GM21529 (cell line): ENCODE measurements around the gene EPHB4.
"Not testable (repeated sequence)": the region's sequence is repeated elsewhere in the genome, so short reads cannot be mapped to it uniquely, and the experiment has no call there.

ENCODE experiments used
- ATAC-seq: cut with Tn5 transposase; IDR thresholded peaks from one replicate; pipeline ENCODE4 v1.9.1; 2021; ENCODE audit not compliant: unreplicated experiment

EPHB4 gene

DNA sequence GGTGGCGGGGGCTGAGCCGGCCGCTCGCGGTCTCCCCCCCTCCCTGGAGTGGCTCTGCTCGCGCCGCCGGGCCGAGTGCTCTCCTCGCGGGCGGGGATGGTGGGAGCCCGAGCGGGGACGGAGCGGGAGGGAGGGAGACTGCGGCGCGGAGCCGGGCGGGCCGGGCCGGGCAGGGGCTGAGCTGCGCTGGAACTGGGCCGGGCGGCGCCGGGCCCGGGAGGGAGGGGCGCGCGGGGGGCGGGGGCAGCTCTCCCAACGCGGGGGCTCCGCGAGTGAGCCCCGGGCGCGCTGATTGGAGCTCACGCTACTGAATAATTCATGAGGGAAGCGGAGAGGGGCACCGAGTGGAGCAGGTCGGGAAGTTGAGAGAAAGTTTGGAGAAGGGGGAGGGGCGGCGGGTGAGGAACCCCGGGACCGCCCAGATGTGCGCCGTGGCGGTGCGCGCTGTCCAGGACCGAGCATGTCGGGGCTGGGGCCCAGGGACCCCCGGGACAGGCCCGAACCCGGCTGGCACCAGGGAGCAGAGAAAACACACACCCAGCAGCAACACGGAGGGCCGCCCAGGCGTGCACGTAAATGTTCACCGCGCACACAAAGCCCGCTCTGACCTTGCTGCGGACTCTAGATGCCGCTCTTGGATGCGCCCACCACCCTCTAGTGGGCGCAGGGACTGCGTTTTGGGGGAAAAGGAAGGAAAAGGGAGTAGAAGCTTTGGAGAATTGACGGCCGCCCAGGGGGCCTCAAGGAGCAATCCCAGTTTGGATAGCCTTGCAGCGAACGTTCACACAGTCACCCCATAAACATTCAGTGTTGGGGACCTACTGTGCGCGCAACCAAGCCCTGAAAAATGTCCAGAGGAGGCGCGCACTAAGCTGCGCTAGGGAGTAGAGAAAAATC, at the start of gene EPHB4:
TSS of gene EPHB4 (minus strand) at position 194 of the 897 bp plus-strand sequence. CDS start 493 bp downstream, outside the sequence.
- no peak for ATAC-seq

DNA sequence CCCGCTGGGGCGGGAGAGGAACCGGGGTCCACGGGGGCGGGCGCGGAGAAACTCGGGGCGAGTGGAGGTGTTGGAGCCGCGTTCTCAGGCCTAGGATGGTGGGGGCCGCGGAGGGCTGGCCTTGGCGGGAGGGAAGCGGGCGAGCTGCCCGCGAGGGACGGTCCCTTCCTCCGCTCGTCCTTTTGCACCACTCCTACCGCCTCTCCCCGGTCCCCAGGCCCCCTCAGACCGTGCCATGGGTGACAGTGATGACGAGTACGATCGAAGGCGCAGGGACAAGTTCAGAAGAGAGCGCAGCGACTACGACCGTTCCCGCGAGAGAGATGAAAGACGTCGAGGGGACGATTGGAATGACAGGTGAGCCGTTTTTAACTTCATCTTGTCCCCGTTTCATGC, 48.0 kb upstream of the EPHB4 start:
- peak; percentile 36 for ATAC-seq

DNA sequence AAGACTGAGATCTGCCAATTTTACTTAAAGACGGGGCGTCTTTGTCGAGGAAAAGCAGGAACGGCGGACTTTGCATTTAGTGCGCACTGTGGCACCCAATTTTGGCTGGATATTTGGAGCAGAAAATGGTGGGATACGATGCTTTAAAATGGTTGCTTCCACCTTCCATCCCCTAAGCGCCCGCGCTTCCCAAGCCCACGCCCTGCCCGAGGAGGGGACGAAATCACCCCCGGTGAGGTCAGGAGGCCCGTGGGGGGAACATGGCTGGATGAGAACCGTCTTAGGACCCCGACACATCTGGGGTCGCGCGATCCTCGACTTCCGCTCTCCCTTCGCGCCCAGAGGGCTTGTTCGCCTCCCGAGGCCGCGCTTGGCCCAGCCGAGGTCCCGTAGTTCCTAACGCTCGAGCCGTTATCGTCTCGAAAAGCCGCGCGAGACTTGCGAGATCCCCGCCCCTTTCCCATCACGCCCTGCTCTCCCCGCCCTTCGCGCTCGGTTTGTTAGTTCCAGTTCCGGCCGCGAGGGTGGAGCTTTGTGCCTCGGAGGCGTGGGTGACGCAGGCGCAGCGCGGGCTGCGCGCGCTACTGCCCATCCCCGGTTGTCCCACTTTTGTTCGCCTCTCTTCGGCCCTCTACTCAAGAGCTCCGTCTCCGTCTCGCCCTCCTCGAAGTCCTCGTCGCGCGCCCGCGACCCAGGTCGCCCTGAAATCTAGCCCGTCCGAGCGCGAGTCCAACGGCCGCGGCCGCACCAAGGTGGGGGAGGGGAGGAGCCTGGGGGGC, 47.4 kb upstream of the EPHB4 start, which contains the start of gene SRRT:
TSS of gene SRRT (plus strand) at position 527 of the 779 bp plus-strand sequence. CDS start 488 bp downstream, outside the sequence.
- peak; percentile 85 for ATAC-seq

DNA sequence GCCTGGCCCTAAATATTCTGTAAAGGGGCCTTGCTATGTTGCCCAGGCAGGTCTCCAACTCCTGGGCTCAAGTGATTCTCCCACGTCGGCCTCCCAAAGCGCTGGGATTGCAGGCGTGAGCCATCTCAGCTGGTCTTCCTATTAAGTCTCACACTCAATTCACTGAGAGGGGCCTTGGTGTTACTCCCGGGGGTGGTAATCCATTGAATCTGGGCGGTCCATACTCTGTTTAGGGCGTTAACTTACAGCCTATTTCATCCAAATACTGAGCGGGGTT, 46.9 kb upstream of the EPHB4 start:
- no peak for ATAC-seq

DNA sequence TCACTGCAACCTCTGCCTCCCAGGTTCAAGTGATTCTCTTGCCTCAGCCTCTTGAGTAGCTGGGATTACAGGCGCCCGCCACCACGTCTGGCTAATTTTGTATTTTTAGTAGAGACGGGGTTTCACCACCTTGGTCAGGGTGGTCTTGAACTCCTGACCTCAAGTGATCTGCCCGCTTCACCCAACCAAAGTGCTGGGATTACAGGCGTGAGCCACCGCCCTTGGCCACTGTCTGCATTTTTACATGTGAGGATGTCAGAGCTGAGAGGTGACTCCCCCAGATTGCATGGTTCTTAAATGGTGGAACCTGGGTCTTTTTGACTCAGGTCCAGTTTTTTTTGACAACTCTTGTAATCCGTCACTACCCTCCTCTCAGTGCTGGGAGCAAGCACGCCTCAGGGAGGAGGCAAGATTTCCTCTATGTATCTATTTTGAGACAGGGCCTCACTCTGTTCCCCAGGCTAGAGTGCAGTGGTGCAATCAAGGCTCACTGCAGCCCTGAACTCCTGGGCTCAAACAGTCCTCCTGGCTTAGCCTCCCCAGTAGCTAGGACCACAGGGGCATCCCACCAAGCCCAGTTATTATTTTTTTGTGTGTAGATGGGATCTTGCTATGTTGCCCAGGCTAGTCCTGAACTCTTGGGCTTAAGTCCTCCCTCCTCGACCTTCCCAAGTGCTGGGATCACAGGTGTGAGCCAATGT, 46.4 kb upstream of the EPHB4 start:
- ATAC-seq, result no peak

DNA sequence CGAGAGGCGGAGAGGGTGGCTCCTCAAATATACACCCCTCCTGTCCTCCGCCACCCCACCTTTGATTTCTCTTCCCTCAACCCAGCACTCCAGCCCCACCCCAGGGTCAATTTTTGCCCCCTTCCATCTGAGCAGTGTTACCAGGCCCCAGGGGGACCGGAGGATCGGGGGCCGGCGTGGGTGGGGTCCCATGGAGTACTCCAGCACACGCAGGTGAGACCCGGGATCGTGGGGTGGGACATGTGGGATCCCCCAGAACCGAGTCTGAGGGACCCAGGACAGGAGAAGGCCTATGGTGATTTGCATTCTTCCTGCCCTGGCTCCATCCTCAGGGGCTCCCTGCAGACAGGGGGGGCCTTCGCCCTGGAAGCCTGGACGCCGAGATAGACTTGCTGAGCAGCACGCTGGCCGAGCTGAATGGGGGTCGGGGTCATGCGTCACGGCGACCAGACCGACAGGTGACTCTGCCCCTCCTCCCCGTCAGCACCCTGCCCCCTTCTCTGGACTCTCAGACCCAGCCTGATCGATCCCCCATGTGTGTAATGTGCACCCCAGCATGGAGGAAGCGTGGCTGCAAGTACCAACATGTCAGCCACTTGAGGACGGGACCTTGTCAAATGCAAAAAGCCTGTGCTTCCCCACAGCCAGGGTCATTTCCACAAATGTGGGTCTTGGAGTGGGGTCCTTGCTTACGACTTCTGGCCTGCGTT, 40.6 kb upstream of the EPHB4 start:
- ATAC-seq, result no peak

DNA sequence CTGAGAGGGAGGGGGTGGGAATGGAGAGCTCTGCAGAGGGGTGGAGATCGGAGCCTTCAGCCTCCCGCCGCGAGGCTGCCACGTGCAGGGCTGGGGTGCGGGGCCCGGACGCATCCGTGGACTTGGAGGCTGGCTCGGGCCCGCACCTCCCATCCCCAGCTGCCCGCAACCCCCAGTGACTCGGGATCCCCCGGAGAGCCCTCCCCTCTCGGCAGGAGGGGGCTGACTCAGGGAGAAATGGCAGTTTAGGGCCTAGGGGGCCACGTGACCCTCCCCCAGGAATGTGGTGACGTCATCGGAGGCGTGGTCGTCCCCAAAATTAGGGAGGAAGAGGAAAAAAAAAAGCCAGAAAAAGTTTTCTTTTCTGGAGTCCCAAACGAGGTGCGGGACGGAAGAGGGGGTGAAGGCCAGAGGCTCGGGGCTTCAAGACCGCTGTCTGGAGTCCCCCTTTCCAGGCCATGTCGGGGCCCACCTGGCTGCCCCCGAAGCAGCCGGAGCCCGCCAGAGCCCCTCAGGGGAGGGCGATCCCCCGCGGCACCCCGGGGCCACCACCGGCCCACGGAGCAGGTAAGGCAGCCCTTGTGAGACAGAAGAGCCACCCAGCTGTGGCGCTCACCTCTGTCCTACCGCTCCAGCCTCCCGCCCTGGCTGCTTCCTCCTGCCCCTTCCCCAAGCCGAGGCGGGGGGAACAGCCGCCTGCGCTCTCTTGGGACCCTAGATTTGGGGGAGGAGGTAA, 39.9 kb upstream of the EPHB4 start, which contains the start of gene TRIP6:
TSS of gene TRIP6 (plus strand) at position 348 of the 736 bp plus-strand sequence. CDS start at position 459, 111 bp downstream.
- ATAC-seq, result peak; percentile 49

DNA sequence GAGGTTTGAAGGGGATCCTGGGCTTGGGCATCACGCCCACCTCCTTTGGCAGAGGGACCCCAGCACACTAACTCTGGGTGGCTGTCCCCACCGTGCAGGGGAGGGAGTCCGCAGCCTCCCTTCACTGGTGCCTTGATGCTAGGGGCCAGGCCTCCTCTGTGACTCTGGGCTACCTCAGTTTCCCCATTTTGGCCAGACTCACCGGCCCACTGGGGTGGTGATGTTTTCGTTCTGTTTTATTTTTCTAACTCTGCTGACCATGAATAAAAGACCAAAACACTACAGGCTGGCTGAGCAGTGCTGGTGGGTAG, 39.4 kb upstream of the EPHB4 start:
- no peak for ATAC-seq

DNA sequence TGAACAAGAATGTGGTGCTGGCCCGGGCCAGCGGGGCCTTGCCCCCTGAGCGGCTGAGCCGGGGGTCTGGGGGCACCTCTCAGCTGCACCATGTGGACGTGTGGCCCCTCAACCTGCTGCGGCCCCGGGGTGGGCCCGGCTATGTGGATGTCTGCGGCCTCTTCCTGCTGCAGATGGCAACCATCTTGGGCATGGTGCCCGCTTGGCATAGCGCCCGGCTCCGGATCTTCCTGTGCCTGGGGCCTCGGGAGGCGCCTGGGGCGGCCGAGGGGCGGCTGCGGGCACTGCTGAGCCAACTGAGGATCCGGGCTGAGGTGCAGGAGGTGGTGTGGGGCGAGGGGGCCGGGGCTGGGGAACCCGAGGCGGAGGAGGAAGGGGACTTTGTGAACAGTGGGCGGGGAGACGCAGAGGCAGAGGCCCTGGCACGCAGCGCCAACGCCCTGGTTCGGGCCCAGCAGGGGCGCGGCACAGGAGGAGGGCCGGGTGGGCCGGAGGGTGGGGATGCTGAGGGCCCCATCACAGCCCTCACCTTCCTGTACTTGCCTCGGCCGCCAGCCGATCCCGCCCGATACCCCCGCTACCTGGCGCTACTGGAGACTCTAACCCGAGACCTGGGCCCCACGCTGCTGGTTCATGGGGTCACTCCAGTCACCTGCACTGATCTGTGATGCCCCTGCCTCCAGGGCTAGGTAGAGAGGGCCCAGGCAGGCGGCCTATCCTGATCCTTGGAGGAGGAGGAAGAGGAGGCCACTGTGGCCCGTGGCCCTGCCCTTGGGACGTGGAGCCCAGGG, 38.8 kb upstream of the EPHB4 start:
- no peak for ATAC-seq

DNA sequence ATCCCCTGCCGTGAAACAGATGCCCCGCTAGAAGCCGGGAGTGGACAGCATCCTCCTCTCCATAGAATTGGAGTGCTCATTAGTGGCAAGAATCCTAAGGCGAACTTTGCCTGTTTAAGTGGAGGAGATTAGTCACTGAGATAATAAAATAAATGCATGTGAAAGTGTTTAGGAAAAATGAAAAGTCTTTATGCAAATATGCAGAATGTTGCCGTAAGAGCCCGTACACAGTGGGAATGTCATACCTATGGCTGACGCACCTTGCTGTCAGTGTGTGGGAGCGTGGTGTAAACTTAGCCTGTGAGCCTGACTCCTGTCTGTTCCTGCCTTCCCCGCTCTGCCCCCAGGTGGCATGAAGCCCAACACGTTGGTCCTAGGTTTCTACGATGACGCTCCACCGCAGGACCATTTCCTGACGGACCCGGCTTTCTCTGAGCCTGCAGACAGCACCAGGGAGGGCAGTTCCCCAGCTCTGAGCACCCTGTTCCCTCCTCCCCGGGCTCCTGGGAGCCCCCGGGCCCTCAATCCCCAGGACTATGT, 38.1 kb upstream of the EPHB4 start:
- no peak for ATAC-seq

DNA sequence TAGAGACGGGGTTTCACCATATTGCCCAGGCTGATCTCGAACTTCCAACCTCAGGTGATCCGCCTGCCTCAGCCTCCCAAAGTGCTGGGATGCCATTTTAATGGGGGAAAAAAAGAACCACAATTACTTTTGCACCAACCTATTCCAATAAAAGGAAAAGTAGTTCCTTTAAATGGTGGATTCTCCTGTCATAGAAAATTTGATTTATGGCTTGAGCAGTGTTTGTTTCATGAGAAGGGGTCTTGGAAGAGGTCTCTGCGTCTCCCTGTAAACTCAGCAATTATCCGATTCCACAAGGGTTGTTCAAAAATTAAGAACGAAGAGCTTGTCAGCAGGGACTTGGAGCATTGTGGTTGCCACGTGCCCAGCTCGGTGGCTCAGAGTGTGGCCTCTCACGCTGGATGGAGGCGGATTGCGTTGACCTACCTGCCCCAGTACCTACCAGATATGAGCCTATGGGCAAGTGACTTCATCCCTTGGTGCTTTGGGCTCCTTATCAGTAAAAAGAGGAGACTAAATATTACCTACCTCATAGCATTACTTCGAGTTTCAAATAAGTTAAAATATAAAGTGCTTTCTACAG, 37.0 kb upstream of the EPHB4 start:
- no peak for ATAC-seq

DNA sequence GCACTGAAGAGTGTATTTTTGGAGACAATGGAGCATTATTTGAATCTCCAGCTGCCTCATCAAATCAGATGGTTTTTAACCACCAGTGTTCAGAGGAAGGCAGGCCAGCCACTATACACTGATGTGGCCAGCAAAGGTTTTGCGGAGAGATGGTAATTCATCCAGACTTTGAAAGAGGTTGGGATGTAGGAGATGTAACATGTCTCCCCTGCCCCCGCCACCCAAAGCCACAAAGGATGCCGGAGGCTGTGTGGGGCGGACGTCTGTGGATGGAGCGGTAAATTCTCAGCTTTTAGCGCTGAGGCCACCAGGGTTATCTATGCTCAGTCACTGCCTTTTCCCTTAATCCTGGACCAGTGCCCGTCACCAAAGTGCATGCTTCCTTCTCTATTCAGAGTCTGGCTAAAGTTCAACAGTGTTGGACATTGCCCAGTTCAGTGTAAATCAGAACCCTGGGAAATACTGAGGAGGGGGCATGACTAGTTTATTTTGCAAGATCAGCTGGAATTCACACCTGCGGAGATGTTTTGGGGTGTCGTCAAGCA, 36.2 kb upstream of the EPHB4 start:
- ATAC-seq, result no peak

DNA sequence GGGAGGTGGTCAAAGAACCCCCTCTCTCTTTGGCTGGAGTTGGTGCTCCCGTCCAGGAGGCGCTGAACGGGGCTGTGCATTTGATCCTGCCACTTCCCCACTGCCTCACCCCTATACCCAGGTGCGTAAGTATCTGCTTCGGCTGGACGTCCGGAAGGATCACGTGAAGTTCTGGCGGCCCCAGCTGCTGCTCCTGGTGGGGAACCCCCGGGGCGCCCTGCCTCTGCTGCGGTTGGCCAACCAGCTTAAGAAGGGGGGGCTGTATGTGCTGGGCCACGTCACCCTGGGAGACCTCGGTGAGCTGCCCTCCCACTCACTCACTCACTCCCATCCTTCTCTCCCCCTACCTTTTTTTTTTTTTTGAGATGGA, 34.3 kb upstream of the EPHB4 start:
- no peak for ATAC-seq

DNA sequence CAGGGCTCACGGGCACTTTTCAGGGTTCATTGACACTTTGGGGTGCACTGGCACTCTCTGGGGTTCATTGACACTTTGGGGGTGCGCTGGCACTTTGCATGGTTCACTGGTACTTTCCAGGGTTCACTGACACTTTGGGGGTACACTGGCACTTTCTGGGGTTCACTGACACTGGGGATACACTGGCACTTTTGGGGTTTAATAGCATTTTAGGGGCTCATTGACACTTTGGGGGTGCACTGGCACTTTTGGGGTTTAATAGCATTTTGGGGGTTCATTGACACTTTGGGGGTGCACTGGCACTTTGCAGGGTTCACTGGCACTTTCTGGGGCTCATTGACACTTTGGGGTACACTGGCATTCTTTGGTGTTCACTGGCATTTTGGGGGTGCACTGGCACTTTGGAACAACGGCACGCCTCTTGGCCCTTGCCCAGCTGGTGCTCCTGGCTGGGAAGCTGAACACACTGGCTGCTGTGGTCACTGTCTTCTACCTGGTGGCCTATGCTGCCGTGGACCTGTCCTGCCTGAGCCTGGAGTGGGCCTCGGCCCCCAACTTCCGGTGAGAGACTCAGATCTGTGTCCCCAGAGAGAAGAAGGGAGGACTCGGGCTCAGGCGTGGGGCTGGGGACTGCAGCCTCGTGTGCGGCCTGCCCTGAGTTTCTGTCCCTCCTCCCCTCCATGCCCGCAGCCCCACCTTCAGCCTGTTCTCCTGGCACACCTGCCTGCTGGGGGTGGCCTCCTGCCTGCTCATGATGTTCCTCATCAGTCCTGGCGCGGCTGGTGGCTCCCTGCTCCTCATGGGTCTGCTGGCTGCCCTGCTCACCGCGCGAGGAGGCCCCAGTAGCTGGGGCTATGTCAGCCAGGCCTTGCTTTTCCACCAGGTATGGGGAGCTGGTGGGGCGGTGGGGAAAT, 33.6 kb upstream of the EPHB4 start:
- ATAC-seq, result no peak

DNA sequence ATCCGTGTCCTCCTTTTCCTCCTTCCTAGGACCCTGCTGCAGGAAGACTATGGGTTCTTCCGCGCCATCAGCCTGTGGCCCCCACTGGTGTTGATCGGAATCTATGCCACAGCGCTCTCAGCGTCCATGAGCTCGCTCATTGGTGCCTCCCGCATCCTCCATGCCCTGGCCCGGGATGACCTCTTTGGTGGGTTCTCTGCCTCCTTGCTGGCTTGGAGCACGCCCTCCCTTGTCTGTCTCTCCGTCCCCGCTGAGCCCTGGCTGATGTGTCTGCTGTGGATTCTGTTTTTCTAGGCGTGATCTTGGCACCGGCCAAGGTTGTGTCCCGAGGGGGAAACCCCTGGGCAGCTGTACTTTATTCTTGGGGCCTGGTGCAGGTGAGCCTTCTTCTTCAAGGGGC, 32.5 kb upstream of the EPHB4 start:
- no peak for ATAC-seq

DNA sequence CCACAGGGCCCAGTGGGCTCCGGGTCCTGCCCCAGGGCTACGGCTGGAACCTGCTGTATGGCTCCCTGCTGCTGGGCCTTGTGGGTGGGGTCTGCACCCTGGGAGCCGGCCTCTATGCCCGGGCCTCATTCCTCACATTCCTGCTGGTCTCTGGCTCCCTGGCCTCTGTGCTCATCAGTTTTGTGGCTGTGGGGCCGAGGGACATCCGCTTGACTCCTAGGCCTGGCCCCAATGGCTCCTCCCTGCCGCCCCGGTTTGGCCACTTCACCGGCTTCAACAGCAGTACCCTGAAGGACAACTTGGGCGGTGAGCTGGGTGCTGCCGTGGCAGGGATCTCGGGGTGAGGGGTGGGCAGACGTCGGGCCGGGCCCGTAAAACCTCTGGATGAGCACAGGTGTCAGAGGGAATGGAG, 29.6 kb upstream of the EPHB4 start:
- no peak for ATAC-seq

DNA sequence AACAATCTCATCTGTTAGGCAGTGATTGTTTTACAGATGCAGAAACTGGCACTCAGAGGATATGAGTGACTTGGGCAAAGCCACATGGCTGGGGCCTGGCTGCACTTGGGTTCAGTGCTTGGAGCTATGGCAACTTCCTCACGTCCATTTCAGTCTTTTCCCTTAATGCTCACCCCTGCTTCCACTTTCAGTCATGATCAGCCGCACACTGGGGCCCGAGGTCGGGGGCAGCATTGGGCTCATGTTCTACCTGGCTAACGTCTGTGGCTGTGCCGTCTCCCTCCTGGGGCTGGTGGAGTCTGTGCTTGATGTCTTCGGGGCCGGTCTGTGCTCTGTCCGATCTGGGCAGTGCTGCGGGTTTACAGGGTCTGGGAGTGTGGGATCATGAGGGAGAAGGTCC, 28.2 kb upstream of the EPHB4 start:
- ATAC-seq, result no peak

DNA sequence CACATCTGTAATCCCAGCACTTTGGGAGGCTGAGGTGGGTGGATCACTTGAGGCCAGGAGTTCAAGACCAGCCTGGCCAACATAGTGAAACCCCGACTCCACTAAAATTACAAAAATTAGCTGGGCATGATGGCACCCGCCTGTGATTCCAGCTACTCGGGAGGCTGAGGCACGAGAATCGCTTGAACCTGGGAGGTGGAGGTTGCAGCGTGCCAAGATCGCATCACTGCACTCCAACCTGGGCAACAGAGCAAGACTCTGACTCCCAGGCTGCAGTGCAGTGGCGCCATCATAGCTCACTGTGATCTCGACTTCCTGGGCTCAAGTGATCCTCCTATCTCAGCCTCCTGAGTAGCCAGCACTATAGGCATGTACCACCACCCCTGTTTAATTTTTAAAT, 27.6 kb upstream of the EPHB4 start:
- not testable (repeated sequence) for ATAC-seq
